OCI-LY1 (cell line): ENCODE measurements around the gene SLC13A1.

Source experiments
- EZH2 ChIP-seq: fragments of 200-600 bp; sonication (generic), shearing (Covaris generic); IDR thresholded peaks from 2 replicates; pipeline ENCODE4 v1.8.0; 2017; ENCODE audit warnings: borderline replicate concordance, mixed run types, mild to moderate bottlenecking, antibody characterized with exemption, low read length, moderate library complexity, mixed read lengths
- TF ChIP-seq, protein P1 (sequence below): fragments of 200-600 bp; sonication (generic), shearing (Covaris generic); IDR thresholded peaks from 2 replicates; pipeline ENCODE4 v1.5.1; 2017; ENCODE audit warnings: mild to moderate bottlenecking, antibody characterized with exemption, low read length, moderate library complexity, mixed read lengths

DNA sequence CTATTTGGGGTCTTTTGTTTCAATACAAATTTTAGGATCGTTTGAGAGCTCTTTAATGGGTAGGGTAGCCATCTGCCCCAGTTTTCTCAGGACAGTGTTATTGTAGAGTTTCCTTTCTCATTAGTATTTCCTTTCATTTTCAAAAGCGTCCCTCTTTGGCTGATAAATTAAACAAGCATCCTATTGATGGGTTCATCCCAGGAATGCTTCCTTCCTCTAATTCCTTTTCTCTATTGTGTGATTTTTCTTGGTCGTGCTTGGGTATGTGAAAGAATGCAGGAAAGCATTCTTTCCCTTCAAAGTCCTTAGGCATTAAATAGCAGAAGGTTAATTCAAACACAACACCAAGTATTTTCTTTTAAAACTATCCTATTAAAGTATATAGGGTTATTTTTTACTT is 14.0 kb downstream of the SLC13A1 start:
- TF ChIP-seq, protein P1, sequence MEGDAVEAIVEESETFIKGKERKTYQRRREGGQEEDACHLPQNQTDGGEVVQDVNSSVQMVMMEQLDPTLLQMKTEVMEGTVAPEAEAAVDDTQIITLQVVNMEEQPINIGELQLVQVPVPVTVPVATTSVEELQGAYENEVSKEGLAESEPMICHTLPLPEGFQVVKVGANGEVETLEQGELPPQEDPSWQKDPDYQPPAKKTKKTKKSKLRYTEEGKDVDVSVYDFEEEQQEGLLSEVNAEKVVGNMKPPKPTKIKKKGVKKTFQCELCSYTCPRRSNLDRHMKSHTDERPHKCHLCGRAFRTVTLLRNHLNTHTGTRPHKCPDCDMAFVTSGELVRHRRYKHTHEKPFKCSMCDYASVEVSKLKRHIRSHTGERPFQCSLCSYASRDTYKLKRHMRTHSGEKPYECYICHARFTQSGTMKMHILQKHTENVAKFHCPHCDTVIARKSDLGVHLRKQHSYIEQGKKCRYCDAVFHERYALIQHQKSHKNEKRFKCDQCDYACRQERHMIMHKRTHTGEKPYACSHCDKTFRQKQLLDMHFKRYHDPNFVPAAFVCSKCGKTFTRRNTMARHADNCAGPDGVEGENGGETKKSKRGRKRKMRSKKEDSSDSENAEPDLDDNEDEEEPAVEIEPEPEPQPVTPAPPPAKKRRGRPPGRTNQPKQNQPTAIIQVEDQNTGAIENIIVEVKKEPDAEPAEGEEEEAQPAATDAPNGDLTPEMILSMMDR, result no peak
- TF ChIP-seq EZH2, result no peak
